Activated CD4-positive, alpha-beta T cell treated with anti-CD3 and anti-CD28 coated beads for 36 hours (primary cell): ENCODE measurements around the gene CMKLR1. TPM values are rescaled to one million over a fixed set of nuclear protein-coding genes. Genes with fewer than 3 reads are reported as not detected.

ENCODE experiments used
- ATAC-seq: fragments of 200-7000 bp; cut with Tn5 transposase; one replicate; pipeline ENCODE4 v1.10.0; 2021; ENCODE audit warnings: mild to moderate bottlenecking, moderate library complexity
- CTCF ChIA-PET: fragments of 350-600 bp; sonication (Branson Sonifier 250); formaldehyde crosslinking; loops from one replicate; lab custom pipeline; 2021; ENCODE audit warnings: antibody characterized with exemption; lab: Charles Lee
- POLR2A ChIA-PET: fragments of 350-600 bp; sonication (Branson Sonifier 250); formaldehyde crosslinking; loops from one replicate; lab custom pipeline; 2021; ENCODE audit warnings: antibody characterized with exemption, inconsistent platforms; lab: Charles Lee
- DNase-seq: peaks from one replicate; pipeline ENCODE4 v3.0.0-alpha.2; 2020
- H3K27ac Mint-ChIP-seq: one replicate; pipeline ENCODE4 v1.8.0; 2021; ENCODE audit warnings: mixed read lengths
- H3K27me3 Mint-ChIP-seq: one replicate; pipeline ENCODE4 v1.8.0; 2021; ENCODE audit warnings: mixed read lengths
- H3K36me3 Mint-ChIP-seq: one replicate; pipeline ENCODE4 v1.8.0; 2021; ENCODE audit warnings: low read depth, mixed read lengths
- H3K4me1 Mint-ChIP-seq: one replicate; pipeline ENCODE4 v1.8.0; 2021; ENCODE audit warnings: mixed read lengths
- H3K4me3 Mint-ChIP-seq: one replicate; pipeline ENCODE4 v1.8.0; 2021; ENCODE audit warnings: mild to moderate bottlenecking, moderate library complexity, mixed read lengths
- H3K9me3 Mint-ChIP-seq: one replicate; pipeline ENCODE4 v1.8.0; 2021; ENCODE audit warnings: low read depth, mixed read lengths
- intact Hi-C, 2 experiments: fragments of 100-400 bp; cut with DNase I in 1 of 2; cut with micrococcal nuclease in 1 of 2; formaldehyde crosslinking; loops; one replicate each; pipeline versions ENCODE4 v1.14.2 to v1.15.1; 2022 to 2024; cut with DNase I, micrococcal nuclease
- total RNA-seq, 2 experiments: library from RNA; stranded (reverse); gene quantifications; one replicate each; pipeline ENCODE4 v1.2.3, GENCODE V29; 2021

CMKLR1 gene
- total RNA-seq, 2 experiments from 2014 or later, result not detected

DNA sequence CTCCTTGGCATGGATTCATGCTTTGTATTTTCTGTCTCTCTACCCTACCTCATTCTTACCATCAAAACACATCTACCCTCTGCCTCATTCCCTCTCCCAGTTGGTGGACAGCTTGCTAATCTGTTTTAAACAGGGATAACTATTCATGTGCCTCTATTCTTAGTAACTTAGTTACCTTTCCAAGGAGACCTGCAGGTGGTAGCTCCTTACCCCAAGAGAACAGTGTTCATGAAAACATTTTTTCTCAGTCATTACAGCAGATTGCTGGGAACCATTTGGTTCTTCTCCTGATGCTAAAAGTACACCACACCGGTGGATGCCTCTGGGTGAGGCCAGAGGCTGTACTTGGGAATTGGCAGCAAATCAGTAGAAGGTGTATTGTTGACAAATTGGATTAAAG, 73.0 kb downstream of the CMKLR1 start:
- CTCF ChIA-PET, result interaction anchor here (1.2 kb wide), 1 partner anchor 11 kb away, joined by 4 read pairs; no protein-coding TSS in a partner anchor
- H3K27me3 Mint-ChIP-seq, result peaks cover 10% of the 10 kb centered on the region
- intact Hi-C loops, result no loop called here

DNA sequence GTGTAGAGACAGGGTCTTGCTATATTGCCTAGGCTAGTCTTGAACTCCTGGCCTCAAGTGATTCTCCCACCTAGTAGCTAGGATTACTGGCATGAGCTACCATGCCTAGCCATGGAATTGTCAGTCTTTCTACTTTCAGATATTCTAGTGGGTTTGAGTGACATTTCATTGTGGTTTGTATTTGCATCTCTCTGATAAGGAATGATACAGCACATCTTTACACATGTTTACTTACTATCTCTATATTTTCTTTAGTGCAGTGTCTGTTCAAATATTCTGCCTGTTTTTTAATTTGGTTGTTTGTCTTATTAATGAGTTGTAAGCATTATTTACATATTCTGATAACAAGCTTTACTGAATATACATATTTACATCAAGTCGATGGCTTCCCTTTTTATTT, 73.6 kb downstream of the CMKLR1 start:
- peaks cover 10% of the 10 kb centered on the region for H3K27me3 Mint-ChIP-seq
- H3K27ac Mint-ChIP-seq, result no peak overlapping the region
- intact Hi-C loops, result no loop called here
- peaks cover 4% of the 10 kb centered on the region for H3K9me3 Mint-ChIP-seq
- CTCF ChIA-PET, result interaction anchor here (1.2 kb wide), 1 partner anchor 11 kb away, joined by 4 read pairs; no protein-coding TSS in a partner anchor
- ATAC-seq (no peak), DNase-seq (no peak)
- POLR2A ChIA-PET, result no interaction called here
- no peaks in the 10 kb centered on the region for H3K36me3 Mint-ChIP-seq
- no peaks in the 10 kb centered on the region for H3K4me1 Mint-ChIP-seq
- no peak overlapping the region for H3K4me3 Mint-ChIP-seq

More for the DNA sequence above, 73.0 kb downstream of the CMKLR1 start:
- no peaks in the 10 kb centered on the region for H3K9me3 Mint-ChIP-seq
- POLR2A ChIA-PET, result no interaction called here
- no peaks in the 10 kb centered on the region for H3K4me1 Mint-ChIP-seq
- no peaks in the 10 kb centered on the region for H3K36me3 Mint-ChIP-seq
- ATAC-seq (no peak), DNase-seq (no peak)
- H3K27ac Mint-ChIP-seq, result no peak overlapping the region
- no peak overlapping the region for H3K4me3 Mint-ChIP-seq

DNA sequence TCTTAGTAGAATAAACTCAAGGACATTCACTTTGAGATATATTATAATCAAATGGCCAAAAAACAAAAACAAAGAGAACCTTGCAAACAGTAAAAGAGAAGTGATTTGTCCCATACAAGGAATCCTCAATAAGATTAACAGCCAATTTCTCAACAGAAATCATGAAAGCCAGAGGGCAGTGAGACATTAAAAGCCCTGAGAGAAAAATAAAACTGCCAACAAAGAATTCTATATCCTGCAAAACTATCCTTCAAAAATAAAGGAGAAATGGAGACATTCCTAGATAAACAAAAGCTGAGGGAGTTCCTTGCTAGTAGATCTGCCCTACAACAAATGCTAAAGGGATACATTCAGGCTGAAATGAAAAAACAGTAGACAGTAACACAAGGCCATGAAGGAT, 78.1 kb downstream of the CMKLR1 start:
- peaks cover 5% of the 10 kb centered on the region for H3K27me3 Mint-ChIP-seq
- POLR2A ChIA-PET, result no interaction called here

DNA sequence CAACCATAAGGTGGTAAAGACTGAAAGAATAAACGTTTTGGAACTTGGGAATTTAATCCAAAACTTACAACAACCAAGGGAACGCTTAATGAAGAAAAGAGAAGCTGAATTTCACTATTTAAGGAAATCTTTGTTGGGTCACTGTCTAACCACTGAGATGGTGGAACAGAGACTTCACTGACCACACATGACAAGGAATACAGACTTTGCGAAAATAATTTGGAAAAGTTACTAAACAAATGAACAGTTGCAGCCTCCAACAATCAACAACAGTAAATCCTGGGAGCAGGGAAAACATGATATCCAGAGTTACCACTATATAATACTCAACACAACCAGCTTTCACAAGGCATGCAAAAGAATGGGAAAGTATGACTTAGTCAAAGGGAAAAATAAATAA, 79.1 kb downstream of the CMKLR1 start:
- POLR2A ChIA-PET, result no interaction called here
- Mint-ChIP-seq H3K36me3 (no peaks in the 10 kb centered on the region), H3K4me3 (no peak overlapping the region), H3K9me3 (peaks cover 7% of the 10 kb centered on the region), H3K4me1 (no peaks in the 10 kb centered on the region), H3K27ac (no peak overlapping the region), H3K27me3 (peaks cover 5% of the 10 kb centered on the region)
- intact Hi-C loops, result no loop called here
- DNase-seq (no peak), ATAC-seq (no peak)
- CTCF ChIA-PET, result no interaction called here

More for the DNA sequence above, 78.1 kb downstream of the CMKLR1 start:
- Mint-ChIP-seq H3K9me3 (peaks cover 7% of the 10 kb centered on the region), H3K36me3 (no peaks in the 10 kb centered on the region), H3K27ac (no peak overlapping the region), H3K4me1 (no peaks in the 10 kb centered on the region), H3K4me3 (no peak overlapping the region)
- DNase-seq, result no peak
- no peak for ATAC-seq
- CTCF ChIA-PET, result interaction anchor here (0.7 to 1.2 kb wide), 3 partner anchors 8 to 45 kb away, joined by 3 to 4 read pairs (median 3); no protein-coding TSS in a partner anchor
- intact Hi-C loops, result no loop called here

DNA sequence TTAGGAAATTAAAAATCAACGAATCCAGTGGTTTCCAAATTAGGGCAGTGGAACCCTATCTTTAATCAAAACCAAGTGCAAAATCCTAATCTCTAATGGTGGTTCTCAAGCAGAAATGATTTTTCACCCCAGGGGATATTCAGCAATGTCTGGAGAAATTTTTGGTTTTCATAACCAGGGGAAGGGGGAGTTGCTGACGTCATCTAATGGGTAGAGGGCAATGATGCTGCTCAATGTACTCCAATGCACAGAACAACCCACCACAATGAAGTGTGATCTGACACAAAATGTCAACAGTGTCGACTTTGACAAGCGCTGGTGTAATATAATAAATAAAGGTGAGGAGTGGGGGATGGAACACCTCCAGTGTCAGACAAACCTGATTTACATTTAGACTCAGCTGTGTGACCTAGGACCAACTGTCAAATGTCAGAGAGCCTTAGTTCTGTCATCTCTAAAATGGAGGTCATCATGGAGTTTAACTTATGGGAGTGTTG, 81.5 kb downstream of the CMKLR1 start:
- intact Hi-C loops, result no loop called here
- POLR2A ChIA-PET, result no interaction called here

DNA sequence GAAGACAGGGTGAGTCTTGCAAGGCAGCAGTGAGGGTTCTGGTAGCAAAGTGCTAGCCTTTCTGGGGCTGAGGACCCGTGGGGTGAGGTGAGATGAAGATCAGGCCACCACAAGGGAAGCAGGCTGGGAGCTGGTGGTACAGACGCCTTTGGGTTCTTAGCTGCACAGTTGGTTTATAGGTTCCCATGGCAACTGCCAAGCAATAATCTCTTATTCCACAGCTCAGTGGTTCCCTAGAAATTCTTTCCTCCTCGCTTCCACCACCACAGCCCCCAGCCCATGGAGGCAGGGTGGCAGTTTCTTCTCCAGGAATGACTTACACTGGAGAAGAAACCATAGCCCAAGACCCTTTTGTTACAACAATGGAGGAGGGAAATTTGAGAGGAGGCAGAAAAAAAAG, 82.1 kb downstream of the CMKLR1 start:
- DNase-seq (no peak), ATAC-seq (no peak)
- POLR2A ChIA-PET, result no interaction called here
- intact Hi-C loops, result no loop called here
- Mint-ChIP-seq H3K27ac (no peak overlapping the region), H3K4me3 (no peak overlapping the region), H3K9me3 (peaks cover 7% of the 10 kb centered on the region), H3K36me3 (no peaks in the 10 kb centered on the region), H3K4me1 (peaks cover 2% of the 10 kb centered on the region), H3K27me3 (peaks cover 7% of the 10 kb centered on the region)
- CTCF ChIA-PET, result no interaction called here

More for the DNA sequence above, 81.5 kb downstream of the CMKLR1 start:
- CTCF ChIA-PET, result no interaction called here
- H3K4me3 Mint-ChIP-seq, result no peak overlapping the region
- peaks cover 4% of the 10 kb centered on the region for H3K27me3 Mint-ChIP-seq
- H3K4me1 Mint-ChIP-seq, result peaks cover 2% of the 10 kb centered on the region
- no peak for ATAC-seq
- H3K36me3 Mint-ChIP-seq, result no peaks in the 10 kb centered on the region
- DNase-seq, result no peak
- H3K9me3 Mint-ChIP-seq, result peaks cover 7% of the 10 kb centered on the region
- no peak overlapping the region for H3K27ac Mint-ChIP-seq

DNA sequence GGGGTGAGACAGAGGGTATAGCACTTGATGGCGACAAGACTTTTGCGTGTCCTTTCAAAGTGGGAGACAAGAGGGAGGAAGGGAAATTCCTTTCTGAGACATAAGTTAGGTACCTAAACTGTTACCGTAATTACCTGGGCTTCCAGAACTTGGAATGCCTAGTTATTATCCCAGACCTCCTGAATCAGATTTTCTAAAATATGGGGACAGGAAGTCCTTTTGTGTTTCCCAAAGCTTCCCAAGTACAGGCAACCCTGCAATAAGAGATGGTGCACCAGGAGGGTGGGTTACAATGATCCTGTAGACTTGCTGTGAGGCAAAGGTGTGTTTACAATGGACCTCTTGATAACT, 83.9 kb downstream of the CMKLR1 start:
- no peak for DNase-seq
- H3K4me1 Mint-ChIP-seq, result peaks cover 2% of the 10 kb centered on the region
- H3K9me3 Mint-ChIP-seq, result peaks cover 2% of the 10 kb centered on the region
- ChIA-PET CTCF (interaction anchor here (0.7 kb wide), 1 partner anchor 11 kb away, joined by 4 read pairs; no protein-coding TSS in a partner anchor), POLR2A (no interaction called here)
- intact Hi-C loops, result no loop called here
- ATAC-seq, result no peak
- H3K36me3 Mint-ChIP-seq, result no peaks in the 10 kb centered on the region
- no peak overlapping the region for H3K27ac Mint-ChIP-seq
- no peak overlapping the region for H3K4me3 Mint-ChIP-seq
- H3K27me3 Mint-ChIP-seq, result peaks cover 8% of the 10 kb centered on the region

DNA sequence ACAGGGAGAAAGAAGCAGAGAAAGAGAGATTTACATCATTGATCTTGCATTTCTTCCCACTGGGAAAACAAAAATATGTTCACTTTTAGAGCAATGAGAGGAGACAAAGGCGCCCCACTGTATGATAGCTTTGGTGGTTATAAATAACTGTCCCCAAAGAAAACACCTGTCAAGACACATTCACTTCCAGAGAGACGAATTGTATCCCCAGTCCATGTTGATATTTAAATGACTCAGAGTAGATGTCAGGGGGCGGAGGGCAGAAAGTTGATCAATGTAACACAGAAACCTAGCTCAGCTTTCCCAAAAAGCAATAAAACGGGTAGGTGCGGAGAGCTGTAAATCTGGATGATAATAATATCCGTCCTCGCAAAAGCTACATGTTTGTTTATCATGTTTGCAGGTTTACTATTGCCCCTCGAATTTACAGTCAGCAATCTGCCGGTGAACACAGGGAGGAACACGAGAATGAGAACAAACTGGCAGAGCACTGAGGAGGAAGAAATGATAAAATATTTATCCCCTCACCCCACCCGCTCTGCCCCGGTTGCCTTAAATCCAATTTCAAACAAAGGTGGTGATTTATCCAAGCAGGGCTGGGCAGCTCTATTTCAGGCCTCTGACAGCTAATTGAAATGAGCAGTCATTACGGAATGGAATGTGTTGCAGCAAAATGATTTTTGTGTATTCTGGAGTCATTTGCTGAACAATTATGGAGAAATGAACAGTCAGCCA, 84.4 kb downstream of the CMKLR1 start:
- H3K36me3 Mint-ChIP-seq, result no peaks in the 10 kb centered on the region
- H3K4me1 Mint-ChIP-seq, result peaks cover 2% of the 10 kb centered on the region
- ATAC-seq (no peak), DNase-seq (no peak)
- H3K9me3 Mint-ChIP-seq, result no peaks in the 10 kb centered on the region
- H3K4me3 Mint-ChIP-seq, result no peak overlapping the region
- intact Hi-C loops, result no loop called here
- no peak overlapping the region for H3K27ac Mint-ChIP-seq
- POLR2A ChIA-PET, result interaction anchor here (0.6 kb wide), 1 partner anchor 441 kb away, joined by 3 read pairs; no protein-coding TSS in a partner anchor
- CTCF ChIA-PET, result interaction anchor here (0.7 kb wide), 1 partner anchor 11 kb away, joined by 4 read pairs; no protein-coding TSS in a partner anchor
- peaks cover 8% of the 10 kb centered on the region for H3K27me3 Mint-ChIP-seq

DNA sequence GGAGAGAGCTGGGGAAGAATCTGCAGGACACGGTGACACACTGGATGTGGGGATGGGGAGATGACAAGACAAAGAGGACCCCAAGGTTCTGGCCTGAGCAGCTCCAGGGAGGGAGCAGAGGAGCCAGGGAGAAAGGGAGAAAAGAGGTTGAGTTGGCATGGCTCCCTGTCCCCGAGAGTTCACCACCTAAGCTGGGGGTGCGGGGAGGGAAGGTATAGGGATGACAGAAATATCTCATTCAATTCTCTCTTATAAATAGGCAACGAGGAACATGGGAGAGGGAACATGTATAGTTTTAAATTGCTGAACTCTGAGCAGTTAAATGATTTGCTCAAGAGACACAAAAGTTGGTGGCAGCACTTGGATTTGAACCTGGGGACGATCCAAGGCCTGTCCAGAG, 85.1 kb downstream of the CMKLR1 start:
- Mint-ChIP-seq H3K9me3 (no peaks in the 10 kb centered on the region), H3K27me3 (peaks cover 11% of the 10 kb centered on the region), H3K4me1 (peaks cover 2% of the 10 kb centered on the region), H3K27ac (no peak overlapping the region), H3K36me3 (no peaks in the 10 kb centered on the region), H3K4me3 (no peak overlapping the region)
- intact Hi-C loops, result no loop called here
- ChIA-PET POLR2A (no interaction called here), CTCF (no interaction called here)
- ATAC-seq (no peak), DNase-seq (no peak)

DNA sequence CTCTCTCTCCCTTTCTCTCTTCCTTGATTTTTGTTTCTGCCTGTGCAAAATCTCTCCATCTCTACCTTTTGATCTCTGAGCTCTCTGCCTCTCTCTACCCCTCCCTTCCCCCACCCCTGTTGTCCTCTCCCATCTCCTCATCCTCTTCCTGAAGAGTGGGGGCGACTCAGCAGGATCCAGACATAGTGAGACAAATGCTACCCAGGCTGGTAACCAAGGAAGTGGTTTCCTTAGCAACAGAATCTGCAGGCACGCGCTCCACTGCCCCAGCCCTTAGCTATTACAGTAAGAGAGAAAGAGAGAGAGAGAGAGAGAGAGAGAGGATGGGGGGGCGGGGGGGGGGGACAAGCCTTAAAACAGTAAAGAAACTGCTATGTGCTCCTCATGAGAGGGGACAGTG, 85.6 kb downstream of the CMKLR1 start:
- no peak for ATAC-seq
- Mint-ChIP-seq H3K27ac (no peak overlapping the region), H3K27me3 (peaks cover 11% of the 10 kb centered on the region), H3K36me3 (no peaks in the 10 kb centered on the region), H3K9me3 (no peaks in the 10 kb centered on the region), H3K4me1 (peaks cover 2% of the 10 kb centered on the region), H3K4me3 (no peak overlapping the region)
- intact Hi-C loops, result no loop called here
- DNase-seq, result no peak
- ChIA-PET CTCF (no interaction called here), POLR2A (no interaction called here)

DNA sequence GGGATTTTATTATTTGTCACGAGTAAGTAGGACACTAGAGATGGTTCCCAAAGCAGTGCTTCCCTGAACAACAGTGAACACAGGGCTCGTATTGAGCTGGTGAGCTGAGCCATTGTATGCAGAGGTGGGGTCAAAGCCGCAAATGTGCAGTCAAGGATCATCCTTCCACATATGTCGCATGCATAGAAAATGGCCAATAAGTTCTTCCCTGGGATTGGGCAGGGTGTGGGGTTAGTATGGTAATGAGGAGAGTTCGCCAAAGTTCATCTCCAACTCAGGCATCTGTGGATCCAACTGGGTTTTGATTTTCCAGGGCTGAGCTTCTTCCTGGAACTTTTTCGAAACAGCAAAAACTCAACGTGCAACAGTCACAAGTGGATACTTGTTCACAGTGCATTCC, 86.6 kb downstream of the CMKLR1 start:
- Mint-ChIP-seq H3K27ac (no peak overlapping the region), H3K4me3 (no peak overlapping the region), H3K4me1 (peaks cover 2% of the 10 kb centered on the region), H3K9me3 (no peaks in the 10 kb centered on the region), H3K36me3 (no peaks in the 10 kb centered on the region), H3K27me3 (peaks cover 11% of the 10 kb centered on the region)
- ChIA-PET CTCF (interaction anchor here (0.7 kb wide), 1 partner anchor 9 kb away, joined by 3 read pairs; no protein-coding TSS in a partner anchor), POLR2A (no interaction called here)
- ATAC-seq (no peak), DNase-seq (no peak)
- intact Hi-C loops, result no loop called here

DNA sequence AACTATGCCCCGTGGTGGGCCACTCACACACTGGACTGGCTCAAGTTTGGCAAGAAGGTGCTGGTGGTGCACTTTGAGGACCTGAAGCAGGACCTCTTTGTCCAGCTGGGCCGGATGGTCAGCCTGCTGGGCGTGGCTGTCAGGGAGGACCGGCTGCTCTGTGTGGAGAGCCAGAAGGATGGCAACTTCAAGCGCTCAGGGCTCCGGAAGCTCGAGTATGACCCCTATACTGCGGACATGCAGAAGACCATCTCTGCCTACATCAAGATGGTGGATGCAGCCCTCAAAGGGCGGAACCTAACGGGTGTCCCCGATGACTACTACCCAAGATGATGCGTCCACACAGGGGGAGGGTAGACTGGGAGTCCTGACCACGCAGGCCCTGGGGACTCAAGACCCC, 91.1 kb downstream of the CMKLR1 start:
- intact Hi-C loops, result no loop called here
- no peak for DNase-seq
- ChIA-PET POLR2A (no interaction called here), CTCF (no interaction called here)
- Mint-ChIP-seq H3K9me3 (no peaks in the 10 kb centered on the region), H3K4me3 (no peak overlapping the region), H3K36me3 (no peaks in the 10 kb centered on the region), H3K4me1 (no peaks in the 10 kb centered on the region), H3K27ac (no peak overlapping the region), H3K27me3 (peaks cover 7% of the 10 kb centered on the region)
- no peak for ATAC-seq
